IMR-90 (cell line): ENCODE data around the gene CYTH1. TPM values are rescaled to one million over a fixed set of nuclear protein-coding genes. Genes with fewer than 3 reads are reported as not detected.

Experiments
- ATAC-seq: fragments of 200-7000 bp; cut with Tn5 transposase; 2 replicates; pipeline ENCODE4 v1.9.1; 2020; ENCODE audit warnings: low read depth, mild to moderate bottlenecking, moderate library complexity
- BruUV-seq: library from RNA; stranded (reverse); fragments of 400-500 nt; replicated peaks from 2 replicates; lab custom pipeline; 2021; lab: Mats Ljungman, UMichigan
- CTCF ChIA-PET: fragments of 300-600 bp; formaldehyde crosslinking; extraction: SDS; loops from one replicate; lab custom pipeline; 2021; ENCODE audit warnings: antibody characterized with exemption; lab: Yijun Ruan, JAX
- POLR2A ChIA-PET: fragments of 300-600 bp; sonication (Branson Sonifier 250); formaldehyde crosslinking; loops from one replicate; lab custom pipeline; 2022; ENCODE audit warnings: antibody characterized with exemption; ENCODE audit not compliant: unreplicated experiment; lab: Charles Lee
- DNase-seq: peaks from one replicate; pipeline ENCODE4 v3.0.0; 2013
- H2AFZ ChIP-seq: replicated peaks from 2 replicates; pipeline ENCODE3; 2013; ENCODE audit warnings: low read length, mild to moderate bottlenecking; ENCODE audit not compliant: poor library complexity
- H2AK5ac ChIP-seq: 2 replicates; pipeline ENCODE4 v1.6.1; 2013; ENCODE audit warnings: low read depth, low read length, inconsistent platforms
- H2AK9ac ChIP-seq: replicated peaks from 2 replicates; pipeline ENCODE3; 2013; ENCODE audit warnings: mild to moderate bottlenecking, low read depth, low read length, moderate library complexity; ENCODE audit not compliant: poor library complexity
- H2BK120ac ChIP-seq: 2 replicates; pipeline ENCODE4 v1.6.1; 2013; ENCODE audit warnings: low read depth, low read length, inconsistent platforms
- H2BK15ac ChIP-seq: 3 replicates; pipeline ENCODE4 v1.6.1; 2013; ENCODE audit warnings: low read depth, low read length, inconsistent platforms
- H2BK20ac ChIP-seq: 2 replicates; pipeline ENCODE4 v1.6.1; 2013; ENCODE audit warnings: low read depth, mild to moderate bottlenecking, inconsistent platforms, low read length, moderate library complexity
- H2BK5ac ChIP-seq: 2 replicates; pipeline ENCODE4 v1.6.1; 2013; ENCODE audit warnings: mild to moderate bottlenecking, low read depth, low read length, inconsistent platforms; ENCODE audit not compliant: poor library complexity, severe bottlenecking
- H3K14ac ChIP-seq: replicated peaks from 2 replicates; pipeline ENCODE4 v1.6.1; 2013; ENCODE audit warnings: low read depth, low read length, inconsistent platforms
- H3K18ac ChIP-seq: 2 replicates; pipeline ENCODE4 v1.6.1; 2013; ENCODE audit warnings: low read depth, low read length, control low read depth
- H3K23ac ChIP-seq: 2 replicates; pipeline ENCODE4 v1.6.1; 2013; ENCODE audit warnings: low read depth, low read length, inconsistent platforms
- H3K27ac ChIP-seq: 2 replicates; pipeline ENCODE4 v1.5.1; 2013; ENCODE audit warnings: mild to moderate bottlenecking, control low read depth, low read length; ENCODE audit not compliant: insufficient read depth
- H3K27me3 ChIP-seq: 2 replicates; pipeline ENCODE4 v1.6.1; 2013; ENCODE audit warnings: low read length; ENCODE audit not compliant: control insufficient read depth, insufficient read depth
- H3K36me3 ChIP-seq: 2 replicates; pipeline ENCODE4 v1.6.1; 2013; ENCODE audit warnings: low read length, mixed read lengths; ENCODE audit not compliant: control insufficient read depth, insufficient read depth
- H3K4ac ChIP-seq: 2 replicates; pipeline ENCODE4 v1.6.1; 2013; ENCODE audit warnings: low read depth, low read length, inconsistent platforms
- H3K4me1 ChIP-seq: 2 replicates; pipeline ENCODE4 v1.6.1; 2013; ENCODE audit warnings: low read length, mixed read lengths; ENCODE audit not compliant: control insufficient read depth, insufficient read depth
- H3K4me2 ChIP-seq: 2 replicates; pipeline ENCODE4 v1.6.1; 2013; ENCODE audit warnings: low read depth, mild to moderate bottlenecking, control low read depth, low read length, moderate library complexity
- H3K4me3 ChIP-seq: 2 replicates; pipeline ENCODE4 v1.5.1; 2013; ENCODE audit warnings: low read depth, mild to moderate bottlenecking, control low read depth, low read length, moderate library complexity; ENCODE audit not compliant: insufficient read depth
- H3K56ac ChIP-seq: 2 replicates; pipeline ENCODE4 v1.6.1; 2013; ENCODE audit warnings: low read length, inconsistent platforms; ENCODE audit not compliant: insufficient read depth; ENCODE audit errors: extremely low read depth
- H3K79me1 ChIP-seq, 2 experiments: 2 replicates each; pipeline ENCODE4 v1.6.1; 2013; ENCODE audit warnings: low read length in 2 of 2, inconsistent platforms in 1 of 2, low read depth in 1 of 2
- H3K9ac ChIP-seq: 2 replicates; pipeline ENCODE4 v1.6.1; 2013; ENCODE audit warnings: low read depth, low read length, control low read depth
- H3K9me1 ChIP-seq: 2 replicates; pipeline ENCODE4 v1.6.1; 2013; ENCODE audit warnings: low read length, inconsistent platforms; ENCODE audit not compliant: insufficient read depth
- H3K9me3 ChIP-seq: 2 replicates; pipeline ENCODE4 v1.6.1; 2013; ENCODE audit warnings: low read length; ENCODE audit not compliant: control insufficient read depth, insufficient read depth
- H4K20me1 ChIP-seq: 2 replicates; pipeline ENCODE4 v1.6.1; 2013; ENCODE audit warnings: low read length, inconsistent platforms; ENCODE audit not compliant: insufficient read depth
- H4K5ac ChIP-seq: 2 replicates; pipeline ENCODE4 v1.6.1; 2013; ENCODE audit warnings: mild to moderate bottlenecking, low read depth, low read length, control low read depth
- H4K8ac ChIP-seq, 2 experiments: 2 replicates each; pipeline ENCODE4 v1.6.1; 2013; ENCODE audit warnings: low read depth in 2 of 2, low read length in 2 of 2, control low read depth in 1 of 2, inconsistent platforms in 1 of 2
- H4K91ac ChIP-seq: 2 replicates; pipeline ENCODE4 v1.6.1; 2013; ENCODE audit warnings: low read depth, low read length, inconsistent platforms; ENCODE audit not compliant: insufficient read depth
- CHD1 ChIP-seq: IDR thresholded peaks from 2 replicates; pipeline ENCODE4 v1.6.1; 2012; ENCODE audit warnings: low read depth, low read length, improper control_type of control experiment
- CTCF ChIP-seq: conservative IDR thresholded peaks from 2 replicates; pipeline ENCODE4 v1.5.1; 2012; ENCODE audit warnings: mild to moderate bottlenecking, low read depth, low read length, improper control_type of control experiment
- FOS ChIP-seq: fragments of 150-350 bp; IDR thresholded peaks from 2 replicates; pipeline ENCODE4 v1.6.1; 2016; ENCODE audit warnings: low read depth, low read length
- MAZ ChIP-seq: IDR thresholded peaks from 2 replicates; pipeline ENCODE4 v1.6.1; 2012; ENCODE audit warnings: low read depth, mild to moderate bottlenecking, low read length, improper control_type of control experiment, moderate library complexity, borderline replicate concordance
- NFE2L2 ChIP-seq: fragments of 150-350 bp; IDR thresholded peaks from 2 replicates; pipeline ENCODE4 v1.6.1; 2016; ENCODE audit warnings: low read depth, mild to moderate bottlenecking, low read length
- POLR2A ChIP-seq: IDR thresholded peaks from 2 replicates; pipeline ENCODE4 v1.6.1; 2012; ENCODE audit warnings: mild to moderate bottlenecking, low read depth, low read length
- RFX5 ChIP-seq: IDR thresholded peaks from 2 replicates; pipeline ENCODE4 v1.8.0; 2012; ENCODE audit warnings: low read depth, mild to moderate bottlenecking, low read length, moderate library complexity
- USF2 ChIP-seq: fragments of 150-350 bp; IDR thresholded peaks from 2 replicates; pipeline ENCODE4 v1.6.1; 2017; ENCODE audit warnings: mild to moderate bottlenecking, antibody characterized with exemption, low read length, low read depth
- WGBS, 2 experiments: methylation state at CpG; one replicate each; pipeline versions ENCODE4 v1.1.5 to v1.1.7; 2013; ENCODE audit warnings: missing lambda C conversion rate in 2 of 2; ENCODE audit not compliant: insufficient read length in 1 of 2; ENCODE audit errors: extremely low coverage in 2 of 2; 5-methylcytosine and 5-hydroxymethylcytosine counted together
- dilution Hi-C: fragments of 300-500 bp; cut with HindIII; formaldehyde crosslinking; loops from one replicate; pipeline ENCODE4 v1.14.3; 2018; ENCODE audit warnings: low sequenced_read_pairs; ENCODE audit not compliant: unreplicated experiment
- in situ Hi-C: fragments of 300-500 bp; cut with MboI; formaldehyde crosslinking; loops from 3 replicates; pipeline ENCODE4 v1.14.3; 2019; ENCODE audit warnings: low sequenced_read_pairs, inconsistent platforms, mixed read lengths
- intact Hi-C: fragments of 100-400 bp; cut with micrococcal nuclease; formaldehyde crosslinking; loops from 2 replicates; pipeline ENCODE4 v1.10.0; 2022
- polyA plus RNA-seq, 3 experiments: library from polyadenylated mRNA; depleted of rRNA; stranded (reverse); fragments of >200 nt; gene quantifications; 2 replicates each; pipeline ENCODE4 v1.2.3, GENCODE V29; 2012; ENCODE audit warnings: low replicate concordance in 1 of 3
- total RNA-seq: library from RNA; depleted of rRNA; stranded (reverse); fragments of >200 nt; gene quantifications from 2 replicates; pipeline ENCODE4 v1.2.3, GENCODE V29; 2012

CYTH1 gene
- total and polyA plus RNA-seq, 2 of the 4 experiments (the other 2 are of a cell fraction), result 7.9 to 12.4 TPM

- POLR2A ChIA-PET, result no interaction called here
- Histone ChIP-seq H2AFZ (no peak overlapping the region), H3K18ac (no peak overlapping the region), H2BK15ac (no peak overlapping the region), H3K56ac (no peak overlapping the region), H3K9me3 (no peaks in the 10 kb centered on the region), H3K27me3 (no peaks in the 10 kb centered on the region), H4K5ac (no peak overlapping the region), H3K4me2 (no peak overlapping the region), H3K14ac (no peak overlapping the region), H3K27ac (no peak overlapping the region), H3K23ac (no peak overlapping the region), H3K36me3 (no peaks in the 10 kb centered on the region), H4K8ac (no peak overlapping the region), H3K79me1 (peaks cover 7 to 22% of the 10 kb centered on the region in 2 experiments), H2BK20ac (no peak overlapping the region), H4K20me1 (peaks cover 9% of the 10 kb centered on the region; the same call in 1 of the 2 replicates), H3K4me3 (no peak overlapping the region), H4K91ac (no peak overlapping the region), H2AK9ac (no peak overlapping the region), H3K4me1 (peaks cover 7% of the 10 kb centered on the region), H2BK120ac (no peak overlapping the region), H2BK5ac (no peak overlapping the region), H3K9ac (no peak overlapping the region), H2AK5ac (no peak overlapping the region), H3K4ac (no peak overlapping the region), H3K9me1 (peaks cover 18% of the 10 kb centered on the region)
- CTCF ChIA-PET, result no interaction called here
- dilution Hi-C loops, result no loop called here
- intact Hi-C loops, result no loop called here
- ATAC-seq (no peak), DNase-seq (no peak)
- TF ChIP-seq FOS (no peak), CTCF (no peak), POLR2A (no peak), RFX5 (no peak), NFE2L2 (no peak), USF2 (no peak), CHD1 (no peak), MAZ (no peak)
- 91% methylated on average over 6 of the region's 12 CpGs; no CpG with 5 or more reads in 1 of the 2 experiments for WGBS, 2 experiments
- in situ Hi-C loops, result no loop called here
- BruUV-seq, result no TSS peak
Measured at GRCh38 chr17:78785011-78785662, 3.1 kb upstream of the CYTH1 start.
